Panc1 (cell line): ENCODE results near the gene NDUFV3. TPM values are rescaled to one million over a fixed set of nuclear protein-coding genes. Genes with fewer than 3 reads are reported as not detected.
"Not testable (repeated sequence)": the region's sequence is repeated elsewhere in the genome, so short reads cannot be mapped to it uniquely, and the experiment has no call there.

ENCODE experiments used
- ATAC-seq: fragments of 200-7000 bp; cut with Tn5 transposase; 2 replicates; pipeline ENCODE4 v1.9.1; 2020; ENCODE audit warnings: mild to moderate bottlenecking, moderate library complexity
- BruUV-seq: library from RNA; stranded (reverse); fragments of 400-500 nt; replicated peaks from 2 replicates; lab custom pipeline; 2021; lab: Mats Ljungman, UMichigan
- CTCF ChIA-PET: fragments of 300-600 bp; sonication (Branson Sonifier 250); formaldehyde crosslinking; loops from one replicate; lab custom pipeline; 2022; ENCODE audit warnings: antibody characterized with exemption; lab: Charles Lee
- POLR2A ChIA-PET: fragments of 300-600 bp; sonication (Branson Sonifier 250); formaldehyde crosslinking; loops from one replicate; lab custom pipeline; 2022; ENCODE audit warnings: antibody characterized with exemption; lab: Charles Lee
- DNase-seq: peaks from one replicate; pipeline ENCODE4 v3.0.0-alpha.2; 2010; ENCODE audit warnings: low read depth, low spot score
- H3K27ac ChIP-seq: 2 replicates; pipeline ENCODE4 v1.5.1; 2011; ENCODE audit warnings: mild to moderate bottlenecking, low read length, inconsistent platforms
- H3K27me3 ChIP-seq: fragments of 200-500 bp; sonication (Bioruptor generic); 2 replicates; pipeline ENCODE4 v1.6.0; 2014; ENCODE audit warnings: low read length, inconsistent platforms; ENCODE audit not compliant: control insufficient read depth, insufficient read depth
- H3K36me3 ChIP-seq: fragments of 200-500 bp; sonication (Bioruptor generic); 2 replicates; pipeline ENCODE4 v1.5.1; 2014; ENCODE audit warnings: inconsistent platforms, mild to moderate bottlenecking, low read length, moderate library complexity; ENCODE audit not compliant: control insufficient read depth, insufficient read depth
- H3K4me1 ChIP-seq: 2 replicates; pipeline ENCODE4 v1.5.1; 2011; ENCODE audit warnings: inconsistent platforms, mild to moderate bottlenecking, low read length, moderate library complexity; ENCODE audit not compliant: control insufficient read depth, insufficient read depth
- H3K4me3 ChIP-seq, 2 experiments: 2 replicates each; pipeline ENCODE4 v1.5.1; 2011 to 2012; ENCODE audit warnings: low read depth in 2 of 2, low read length in 2 of 2, mild to moderate bottlenecking in 2 of 2, inconsistent platforms in 1 of 2, moderate library complexity in 1 of 2
- H3K9me3 ChIP-seq: fragments of 200-500 bp; sonication (Bioruptor generic); 2 replicates; pipeline ENCODE4 v1.5.1; 2014; ENCODE audit warnings: low read depth, mild to moderate bottlenecking, inconsistent platforms, low read length, moderate library complexity; ENCODE audit not compliant: control insufficient read depth, insufficient read depth
- POLR2AphosphoS5 ChIP-seq: IDR thresholded peaks from 2 replicates; pipeline ENCODE4 v1.6.1; 2012; ENCODE audit warnings: mild to moderate bottlenecking, low read depth, low read length, moderate library complexity
- REST ChIP-seq, 2 experiments: IDR thresholded peaks; 2 replicates each; pipeline ENCODE4 v1.6.1; 2011 to 2012; ENCODE audit warnings: low read depth in 2 of 2, control low read depth in 1 of 2, low read length in 1 of 2, mild to moderate bottlenecking in 1 of 2, moderate library complexity in 1 of 2; ENCODE audit not compliant: insufficient read depth in 1 of 2
- SIN3A ChIP-seq: IDR thresholded peaks from 2 replicates; pipeline ENCODE4 v1.6.1; 2012; ENCODE audit warnings: low read depth, mild to moderate bottlenecking, low read length, moderate library complexity, borderline replicate concordance; ENCODE audit not compliant: insufficient read depth
- TCF7L2 ChIP-seq: IDR thresholded peaks from 2 replicates; pipeline ENCODE4 v1.6.1; 2011; ENCODE audit warnings: mild to moderate bottlenecking, low read depth, low read length, inconsistent platforms
- in situ Hi-C: cut with HindIII; loops from 2 replicates; pipeline ENCODE4 v1.10.0; 2016; ENCODE audit warnings: low sequenced_read_pairs, low pct_unique_long_range_greater_than_20kb
- intact Hi-C: fragments of 100-400 bp; cut with micrococcal nuclease; formaldehyde crosslinking; loops from one replicate; pipeline ENCODE4 v1.10.0; 2022; ENCODE audit not compliant: unreplicated experiment
- total RNA-seq: library from RNA; stranded (reverse); gene quantifications from one replicate; pipeline ENCODE4 v1.2.1, GENCODE V29; 2021; ENCODE audit not compliant: unreplicated experiment
- TF ChIP-seq, protein P1 (sequence below): fragments of 450-650 bp; IDR thresholded peaks from 2 replicates; pipeline ENCODE4 v1.5.1; 2017; ENCODE audit warnings: mild to moderate bottlenecking

NDUFV3 gene
- total RNA-seq, 1 experiment from 2014 or later, result 21.1 TPM

DNA sequence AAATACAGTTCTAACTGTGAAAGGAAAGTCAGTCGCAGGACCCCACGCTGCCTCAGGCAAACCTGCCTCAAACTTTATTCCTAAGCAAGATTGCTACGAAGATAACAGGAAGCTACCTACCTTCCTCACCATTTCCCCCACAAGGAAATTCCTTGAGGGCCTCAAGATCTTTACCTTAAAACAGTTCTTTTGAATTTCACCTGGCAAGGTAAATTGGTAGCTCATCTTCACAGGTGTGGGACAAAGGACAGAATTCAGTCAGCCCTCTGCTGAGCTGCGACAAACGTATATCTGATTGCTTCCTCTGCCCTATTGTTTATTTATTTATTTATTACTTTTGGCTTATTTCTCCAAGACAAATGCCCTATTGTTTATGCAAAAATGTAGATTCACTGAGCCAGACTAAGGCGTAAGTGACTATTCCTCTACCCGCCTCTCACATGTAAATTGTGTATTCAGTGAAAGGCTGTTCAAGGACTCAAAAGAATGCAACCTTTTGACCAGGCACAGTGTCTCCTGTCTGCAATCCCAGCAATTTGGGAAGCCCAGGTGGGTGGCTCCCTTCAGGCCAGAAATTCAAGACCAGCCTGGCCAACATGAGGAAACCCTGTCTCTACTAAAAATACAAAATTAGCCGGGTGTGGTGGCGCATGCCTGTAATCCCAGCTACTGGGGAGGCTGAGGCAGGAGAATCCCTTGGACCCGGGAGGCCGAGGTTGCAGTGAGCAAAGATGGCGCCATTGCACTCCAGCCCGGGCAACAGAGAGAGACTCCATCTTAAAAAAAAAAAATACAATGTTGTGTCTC is 63.9 kb downstream of the NDUFV3 start:
- TF ChIP-seq, protein P1, sequence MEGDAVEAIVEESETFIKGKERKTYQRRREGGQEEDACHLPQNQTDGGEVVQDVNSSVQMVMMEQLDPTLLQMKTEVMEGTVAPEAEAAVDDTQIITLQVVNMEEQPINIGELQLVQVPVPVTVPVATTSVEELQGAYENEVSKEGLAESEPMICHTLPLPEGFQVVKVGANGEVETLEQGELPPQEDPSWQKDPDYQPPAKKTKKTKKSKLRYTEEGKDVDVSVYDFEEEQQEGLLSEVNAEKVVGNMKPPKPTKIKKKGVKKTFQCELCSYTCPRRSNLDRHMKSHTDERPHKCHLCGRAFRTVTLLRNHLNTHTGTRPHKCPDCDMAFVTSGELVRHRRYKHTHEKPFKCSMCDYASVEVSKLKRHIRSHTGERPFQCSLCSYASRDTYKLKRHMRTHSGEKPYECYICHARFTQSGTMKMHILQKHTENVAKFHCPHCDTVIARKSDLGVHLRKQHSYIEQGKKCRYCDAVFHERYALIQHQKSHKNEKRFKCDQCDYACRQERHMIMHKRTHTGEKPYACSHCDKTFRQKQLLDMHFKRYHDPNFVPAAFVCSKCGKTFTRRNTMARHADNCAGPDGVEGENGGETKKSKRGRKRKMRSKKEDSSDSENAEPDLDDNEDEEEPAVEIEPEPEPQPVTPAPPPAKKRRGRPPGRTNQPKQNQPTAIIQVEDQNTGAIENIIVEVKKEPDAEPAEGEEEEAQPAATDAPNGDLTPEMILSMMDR, result no peak
- TF ChIP-seq POLR2AphosphoS5, result no peak
- no peak for TF ChIP-seq REST (IDR thresholded peaks at IDR 0.05; ENCODE audit: insufficient read depth in 1 of 2, low read depth in 2 of 2, low read length in 1 of 2)
- no peak for TF ChIP-seq SIN3A
- no peak for TF ChIP-seq TCF7L2
- no peaks in the 10 kb centered on the region for H3K9me3 ChIP-seq
- DNase-seq (no peak), ATAC-seq (no peak)
- no peak overlapping the region for H3K27ac ChIP-seq
- H3K4me3 ChIP-seq, result no peak overlapping the region
- in situ Hi-C loops, result no loop called here
- no peaks in the 10 kb centered on the region for H3K36me3 ChIP-seq
- H3K27me3 ChIP-seq, result no peaks in the 10 kb centered on the region
- ChIA-PET CTCF (interaction anchor here (0.5 to 0.7 kb wide), 2 partner anchors 18 to 35 kb away, joined by 3 read pairs; no protein-coding TSS in a partner anchor), POLR2A (interaction anchor here (0.6 kb wide), 1 partner anchor 17 kb away, joined by 8 read pairs; no protein-coding TSS in a partner anchor)
- BruUV-seq, result no TSS peak
- intact Hi-C loops, result no loop called here
- peaks cover 7% of the 10 kb centered on the region; the same call in 1 of the 2 replicates for H3K4me1 ChIP-seq

- H3K36me3 ChIP-seq, ATAC-seq, H3K4me3 ChIP-seq, BruUV-seq, H3K9me3 ChIP-seq, H3K4me1 ChIP-seq, intact Hi-C loops, in situ Hi-C loops, DNase-seq, H3K27ac ChIP-seq, H3K27me3 ChIP-seq: not testable (repeated sequence)
- POLR2A ChIA-PET, result interaction anchor here (0.7 kb wide), 1 partner anchor 14 kb away, joined by 5 read pairs; no protein-coding TSS in a partner anchor
- CTCF ChIA-PET, result interaction anchor here (0.7 kb wide), 1 partner anchor 34 kb away, joined by 3 read pairs; no protein-coding TSS in a partner anchor
These were observed 65.0 kb downstream of the NDUFV3 start for GRCh38 chr21:42958122-42958521.

DNA sequence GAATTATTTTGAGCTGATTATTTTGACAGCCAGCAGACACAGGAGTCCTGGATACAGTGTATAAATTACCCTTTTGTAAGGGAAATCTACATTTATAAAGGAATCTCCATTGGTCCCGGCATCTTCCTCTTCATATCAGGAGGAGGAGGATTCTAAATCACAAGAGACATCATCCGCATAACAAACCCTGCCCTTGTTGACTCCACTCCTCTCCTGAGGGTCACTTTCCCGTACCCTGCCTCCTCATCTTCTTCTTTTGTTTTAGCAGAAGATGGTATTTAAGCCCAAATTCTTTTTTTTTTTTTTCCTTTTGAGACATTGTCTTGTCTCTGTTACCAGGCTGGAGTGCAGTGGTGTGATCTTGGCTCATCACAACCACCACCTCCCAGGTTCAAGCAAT is 66.6 kb downstream of the NDUFV3 start:
- Histone ChIP-seq H3K27ac (no peak overlapping the region), H3K9me3 (no peaks in the 10 kb centered on the region), H3K27me3 (no peaks in the 10 kb centered on the region), H3K36me3 (no peaks in the 10 kb centered on the region), H3K4me3 (no peak overlapping the region), H3K4me1 (peaks cover 7% of the 10 kb centered on the region; the same call in 1 of the 2 replicates)
- CTCF ChIA-PET, result no interaction called here
- BruUV-seq, result no TSS peak
- intact Hi-C loops, result no loop called here
- in situ Hi-C loops, result no loop called here
- POLR2A ChIA-PET, result interaction anchor here (0.6 kb wide), 1 partner anchor 8 kb away, joined by 4 read pairs; no protein-coding TSS in a partner anchor
- no peak for TF ChIP-seq TCF7L2
- no peak for TF ChIP-seq POLR2AphosphoS5
- TF ChIP-seq, protein P1, result no peak
- no peak for TF ChIP-seq REST (IDR thresholded peaks at IDR 0.05; ENCODE audit: insufficient read depth in 1 of 2, low read depth in 2 of 2, low read length in 1 of 2)
- no peak for TF ChIP-seq SIN3A
- ATAC-seq (no peak), DNase-seq (no peak)
